ENCODE results near the gene MT1B. TPM values are rescaled to one million over a fixed set of nuclear protein-coding genes. Genes with fewer than 3 reads are reported as not detected.

Gene MT1B
- total RNA-seq, 1 experiment from 2014 or later = not detected

DNA sequence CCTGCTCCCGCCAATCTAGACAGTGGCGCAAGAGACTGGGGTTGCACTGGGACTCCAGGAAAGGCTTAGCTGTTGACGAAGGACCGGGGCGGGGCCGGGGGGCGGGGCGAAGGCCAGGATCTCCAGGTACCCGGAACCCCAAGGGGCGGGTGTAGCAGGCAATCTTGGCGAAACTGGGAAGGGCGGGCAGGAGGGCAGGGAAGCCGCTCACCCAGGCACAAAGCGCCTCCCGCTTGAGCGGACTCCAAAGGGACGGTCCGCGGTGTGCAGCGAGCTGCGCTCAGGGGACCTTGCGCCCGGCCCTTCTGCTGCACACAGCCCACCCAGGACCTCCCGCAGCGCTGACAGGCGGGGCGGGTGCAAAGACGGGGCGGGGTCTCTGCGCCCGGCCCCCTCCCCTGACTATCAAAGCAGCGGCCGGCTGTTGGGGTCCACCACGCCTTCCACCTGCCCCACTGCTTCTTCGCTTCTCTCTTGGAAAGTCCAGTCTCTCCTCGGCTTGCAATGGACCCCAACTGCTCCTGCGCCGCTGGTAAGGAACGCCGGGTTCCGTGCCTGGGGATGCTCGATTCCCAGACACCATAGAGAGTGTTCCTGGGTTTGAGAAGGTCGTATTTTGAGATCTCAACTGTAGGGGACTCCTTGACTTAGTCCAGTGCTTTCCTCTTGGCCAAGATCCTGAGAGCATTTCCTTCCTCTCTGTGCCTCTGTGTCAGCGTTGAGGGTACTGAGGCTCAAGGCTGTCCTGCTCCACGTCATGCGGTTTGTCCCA lies 6.1 kb downstream of the MT1B start, which contains the start of gene MT1F:
MT1F (plus strand) TSS at position 405 of the 772 bp plus-strand sequence; CDS start at position 505, 100 bp downstream.
- DNase-seq (ENCODE audit: low read depth, low spot score) = peak; percentile 83
- no peaks in the 10 kb centered on the region for H3K9me2 ChIP-seq (ENCODE audit: insufficient read depth)
- H3K27me3 ChIP-seq (ENCODE audit: insufficient read depth, low read length) = no peaks in the 10 kb centered on the region
- ATAC-seq = peak; percentile 87
- H3K4me1 ChIP-seq (ENCODE audit: control insufficient read depth in 1 of 2, insufficient read depth in 2 of 2, low read length in 2 of 2) = peaks cover 26 to 54% of the 10 kb centered on the region in 2 experiments
- no peaks in the 10 kb centered on the region for H3K79me2 ChIP-seq (ENCODE audit: insufficient read depth, low read length)
- peak within 1 kb of the TSS; percentile 46 for H3K9ac ChIP-seq (ENCODE audit: low read length)
- peak within 1 kb of the TSS; percentile 80 for H3K4me2 ChIP-seq (ENCODE audit: low read length)
- intact Hi-C loops (cut with micrococcal nuclease) = loop anchor here (2.0 kb wide), 1 partner anchor 25 kb away; the partner anchor contains the start of gene MT1X
- no peaks in the 10 kb centered on the region for H4K20me1 ChIP-seq (ENCODE audit: insufficient read depth)
- ChIA-PET RAD21 (ENCODE audit: low non-redundant PET in 1 of 2, low total read pairs in 2 of 2, uncharacterized antibody in 2 of 2, unreplicated experiment in 2 of 2) (no interaction called here), POLR2A (interaction anchor here (0.6 to 3.8 kb wide), 6 partner anchors 30 to 61 kb away, joined by 3 to 17 read pairs (median 4); partner anchors contain the start of genes MT1E and MT2A), CTCF (no interaction called here)
- TF ChIP-seq YY1 (IDR thresholded peaks at IDR 0.05; ENCODE audit: extremely low read depth, insufficient replicate concordance, low read depth, low read length) (no peak), MAX (IDR thresholded peaks at IDR 0.05) (no peak; the same call in 1 of the 2 replicates), JUND (IDR thresholded peaks at IDR 0.05) (no peak), FOSL1 (IDR thresholded peaks at IDR 0.05; ENCODE audit: low read depth) (no peak), POLR2AphosphoS5 (IDR thresholded peaks at IDR 0.05; ENCODE audit: low read depth, low read length) (peak; percentile 73), REST (IDR thresholded peaks at IDR 0.05; ENCODE audit: low read depth) (no peak), EZH2phosphoT487 (IDR thresholded peaks at IDR 0.05; ENCODE audit: borderline replicate concordance) (no peak), ELF1 (IDR thresholded peaks at IDR 0.05; ENCODE audit: borderline replicate concordance, low read depth) (no peak; the same call in 1 of the 2 replicates), ZBTB33 (IDR thresholded peaks at IDR 0.05; ENCODE audit: extremely low read depth, insufficient replicate concordance, low read length) (no peak), RAD21 (IDR thresholded peaks at IDR 0.05; ENCODE audit: low read depth) (peak; percentile 37), CEBPB (IDR thresholded peaks at IDR 0.05; ENCODE audit: low read depth) (peak; percentile 88), POLR2A (IDR thresholded peaks at IDR 0.05; ENCODE audit: borderline replicate concordance, extremely low read depth, insufficient read depth, insufficient read length) (no peak), SP1 (IDR thresholded peaks at IDR 0.05; ENCODE audit: low read depth) (peak; percentile 59), SIN3A (IDR thresholded peaks at IDR 0.05; ENCODE audit: low read depth) (no peak)
- peak within 1 kb of the TSS; percentile 47 to 55 for H3K4me3 ChIP-seq (replicated peaks in 1 of 2; ENCODE audit: low read depth in 1 of 2, low read length in 2 of 2)
- H3K27ac ChIP-seq (ENCODE audit: low read depth, low read length) = no peak within 1 kb of the TSS; the same call in 1 of the 2 replicates
- BruUV-seq (replicated peaks) = no TSS peak
- no peaks in the 10 kb centered on the region for H3K36me3 ChIP-seq (ENCODE audit: control insufficient read depth in 1 of 2, insufficient read depth in 2 of 2, low read length in 2 of 2)
- no peaks in the 10 kb centered on the region for H3K9me3 ChIP-seq (ENCODE audit: control insufficient read depth in 1 of 2, insufficient read depth in 1 of 2, low read depth in 1 of 2, low read length in 2 of 2)
- H2AFZ ChIP-seq (ENCODE audit: low read depth, low read length, poor library complexity, severe bottlenecking) = peak within 1 kb of the TSS; percentile 91
